Measurements from ENCODE around the gene OR52J3.
A peak's percentile ranks its signal among the peaks of the same experiment; 100 is the strongest.
"Not testable (repeated sequence)": the region's sequence is repeated elsewhere in the genome, so short reads cannot be mapped to it uniquely, and the experiment has no call there.

Gene OR52J3

DNA sequence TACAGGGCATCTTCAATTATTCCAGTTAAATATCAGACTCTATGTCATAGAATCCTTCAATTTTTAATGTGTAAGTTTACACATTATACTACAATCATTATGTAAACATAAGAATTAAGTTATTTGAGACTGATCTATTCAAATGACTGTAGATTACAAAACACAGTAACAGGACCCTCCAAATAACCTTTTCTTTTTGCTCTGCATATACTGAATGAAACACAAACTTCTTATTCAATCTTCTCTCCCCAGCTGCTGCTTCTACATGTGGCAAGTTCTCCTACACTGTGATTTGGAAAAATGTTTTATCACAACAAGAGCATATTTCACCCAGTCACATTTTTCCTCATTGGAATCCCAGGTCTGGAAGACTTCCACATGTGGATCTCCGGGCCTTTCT lies at the start of gene OR52J3:
TSS of gene OR52J3 (plus strand) at position 301 of the 400 bp plus-strand sequence. CDS start at position 301, 0 bp downstream.
- no peak for DNase-seq (ENCODE audit: low spot score)

DNA sequence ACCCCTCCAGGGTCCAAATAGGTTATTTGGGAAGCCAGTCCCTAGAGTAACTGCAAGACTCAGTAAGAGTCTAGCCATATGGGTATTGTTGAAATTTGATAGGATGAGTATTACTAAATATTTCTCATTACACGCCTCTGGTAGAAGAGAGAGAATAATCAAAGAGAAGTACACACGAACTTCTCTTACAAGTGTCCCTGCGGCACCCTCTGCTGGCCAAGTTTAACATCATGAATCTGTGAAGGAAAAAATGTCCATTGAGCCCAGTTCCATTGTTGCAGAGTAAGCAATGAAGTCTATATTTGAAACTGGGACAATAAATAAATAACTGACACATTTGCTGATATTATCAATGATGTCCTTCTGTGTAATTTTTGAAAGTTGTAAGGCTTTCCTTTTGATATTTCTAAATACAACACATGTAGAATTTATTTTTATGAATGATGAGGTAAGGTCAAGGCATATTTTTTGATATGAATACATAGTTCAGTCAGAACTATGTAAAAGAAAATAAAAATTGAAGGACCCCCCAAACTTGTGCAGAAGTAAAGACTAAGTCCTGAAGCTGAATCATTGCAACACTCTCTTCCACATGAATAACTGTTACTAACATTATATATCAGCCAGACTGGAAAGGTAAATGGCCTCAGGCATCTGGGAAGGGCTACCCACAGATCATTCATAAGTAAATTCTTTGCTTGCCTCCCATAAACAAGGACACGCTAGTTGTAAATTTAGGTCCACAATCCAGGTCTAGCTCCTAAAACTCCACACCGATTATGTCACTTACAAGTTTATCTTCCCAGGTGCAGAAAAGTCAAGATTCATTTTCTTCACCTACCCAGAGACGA lies 41.7 kb upstream of the OR52J3 start:
- DNase-seq (ENCODE audit: low spot score), result peak; percentile 57

DNA sequence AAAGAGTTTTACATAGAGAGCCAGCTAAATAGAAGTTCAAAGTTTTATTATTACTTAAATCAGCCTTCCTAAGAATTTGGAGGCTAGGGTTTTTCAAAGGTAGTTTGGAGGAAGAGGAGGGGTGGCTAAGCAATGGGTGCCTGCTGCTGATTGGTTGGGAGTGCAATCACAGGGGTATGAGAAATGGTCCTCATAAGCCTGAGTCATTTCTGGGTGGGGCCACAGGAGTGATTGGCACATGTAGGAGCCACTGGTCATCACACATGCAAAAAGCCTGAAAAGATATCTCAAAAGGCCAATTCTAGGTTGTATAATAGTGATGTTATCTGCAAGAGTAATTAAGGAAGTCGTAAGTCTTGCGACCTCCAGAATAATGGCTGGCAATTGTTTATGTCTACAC lies 38.8 kb upstream of the OR52J3 start:
- DNase-seq (ENCODE audit: low spot score), result no peak

DNA sequence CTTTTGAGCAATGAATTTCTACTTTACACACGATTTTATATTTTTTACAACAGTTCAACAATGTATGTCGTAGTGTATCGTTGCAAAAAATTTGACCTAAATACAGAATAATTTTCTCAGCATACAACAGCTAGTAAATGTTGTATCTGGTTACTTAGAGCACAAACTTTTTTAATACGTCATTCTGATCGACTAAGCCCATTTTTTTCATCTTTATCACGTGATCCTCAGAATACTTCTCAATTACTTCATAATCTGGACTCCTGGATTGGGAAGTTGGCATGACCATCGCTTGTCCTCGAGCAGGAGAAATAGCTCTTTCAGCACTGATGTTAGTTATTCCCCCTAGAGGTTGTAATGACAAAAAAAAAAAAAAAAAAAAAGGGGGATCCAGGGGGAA lies 35.1 kb upstream of the OR52J3 start:
- DNase-seq (ENCODE audit: low spot score), result no peak

DNA sequence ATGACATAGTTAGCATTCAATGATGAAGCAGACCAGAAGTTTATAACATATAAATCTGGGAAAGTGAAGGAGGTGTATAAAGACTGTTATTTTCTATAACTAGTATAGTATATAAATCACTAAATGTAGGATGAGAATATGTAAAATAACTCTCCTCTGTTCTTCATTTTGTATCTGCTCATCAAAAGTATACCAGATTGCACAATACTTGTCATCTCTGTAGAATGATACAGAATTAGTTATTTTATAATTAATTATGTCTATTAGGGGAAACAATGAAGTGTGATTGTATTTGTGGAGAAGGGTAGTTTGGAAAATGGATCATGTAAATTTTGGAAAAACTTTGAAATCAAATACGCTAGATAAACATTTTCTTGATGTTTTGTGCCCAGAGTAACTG lies 33.3 kb upstream of the OR52J3 start:
- DNase-seq (ENCODE audit: low spot score), result no peak

DNA sequence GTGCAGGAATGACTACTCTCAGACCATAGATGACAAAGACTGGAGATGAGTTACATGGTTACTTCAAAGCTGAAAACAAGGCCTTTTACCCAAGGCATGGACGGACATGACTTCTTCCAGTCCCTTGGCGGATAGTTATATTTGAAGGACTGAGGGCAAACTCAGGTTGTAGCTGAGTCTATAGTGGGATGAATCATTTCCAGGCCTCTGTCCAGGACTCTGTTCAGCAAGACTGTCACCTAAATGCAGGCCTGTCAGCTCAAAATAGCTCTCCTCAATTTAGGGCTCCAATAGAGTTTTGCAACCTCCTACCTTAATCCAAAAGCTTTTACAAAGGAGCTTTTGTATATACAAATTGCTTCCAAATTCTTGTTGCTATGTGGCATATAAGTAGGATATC lies 24.3 kb upstream of the OR52J3 start:
- DNase-seq (ENCODE audit: low spot score), result no peak

DNA sequence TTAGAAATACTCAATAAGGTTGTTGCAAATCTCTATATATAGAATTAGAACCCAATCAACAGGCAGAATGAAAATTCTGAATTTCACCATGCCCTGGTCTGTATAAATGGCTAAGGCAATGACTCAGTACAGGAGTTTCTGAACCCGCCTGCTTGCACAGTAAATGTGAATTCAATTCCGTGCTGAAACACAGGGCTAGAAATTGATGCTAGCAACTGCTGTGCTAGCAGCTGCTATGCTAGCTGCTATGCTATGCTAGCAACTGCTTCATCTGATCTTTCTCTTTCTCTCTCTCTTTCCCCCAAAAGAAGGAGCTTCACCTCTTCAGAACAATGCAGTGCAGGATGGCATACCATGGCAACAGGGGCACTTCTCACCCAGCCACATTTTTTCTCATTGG lies 9.7 kb upstream of the OR52J3 start:
- no peak for DNase-seq (ENCODE audit: low spot score)

DNA sequence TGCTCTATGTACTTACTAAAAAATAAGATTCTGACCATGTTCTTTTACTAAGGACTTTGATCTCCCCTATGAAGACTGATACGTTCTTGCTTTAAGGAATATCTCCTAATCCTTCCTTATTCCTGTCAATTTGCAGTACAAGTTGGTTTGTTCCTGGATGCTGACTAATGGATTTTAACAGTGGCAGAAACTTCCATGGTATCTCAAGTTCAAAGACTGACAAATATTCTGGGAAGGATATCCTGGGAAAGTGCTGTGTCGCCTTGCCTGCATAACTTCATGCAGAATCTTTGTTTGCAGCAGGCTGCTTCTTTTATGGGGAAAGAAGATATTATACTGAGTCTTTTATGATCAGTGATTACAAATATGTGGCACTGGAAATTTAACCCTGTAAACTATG lies 8.4 kb upstream of the OR52J3 start:
- no peak for DNase-seq (ENCODE audit: low spot score)

DNA sequence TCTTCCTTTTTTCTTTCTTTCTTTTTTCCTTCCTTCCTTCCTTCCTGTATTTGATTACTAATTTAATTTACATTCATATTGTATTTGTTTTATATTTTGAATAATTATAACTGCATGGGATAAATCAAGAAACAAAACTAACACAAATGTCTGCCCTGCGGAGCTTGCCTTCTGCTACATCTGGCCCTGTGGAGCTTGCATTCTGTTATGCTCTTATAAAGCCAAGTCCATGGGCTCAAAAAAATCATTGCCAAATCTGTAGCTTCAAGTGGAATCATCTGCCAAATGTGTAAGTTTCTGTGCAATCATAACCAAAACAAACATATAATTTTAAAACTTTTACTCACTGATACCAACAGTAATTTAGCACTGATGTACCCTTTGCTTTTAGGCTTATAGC lies 8.0 kb upstream of the OR52J3 start:
- DNase-seq (ENCODE audit: low spot score), result no peak

DNA sequence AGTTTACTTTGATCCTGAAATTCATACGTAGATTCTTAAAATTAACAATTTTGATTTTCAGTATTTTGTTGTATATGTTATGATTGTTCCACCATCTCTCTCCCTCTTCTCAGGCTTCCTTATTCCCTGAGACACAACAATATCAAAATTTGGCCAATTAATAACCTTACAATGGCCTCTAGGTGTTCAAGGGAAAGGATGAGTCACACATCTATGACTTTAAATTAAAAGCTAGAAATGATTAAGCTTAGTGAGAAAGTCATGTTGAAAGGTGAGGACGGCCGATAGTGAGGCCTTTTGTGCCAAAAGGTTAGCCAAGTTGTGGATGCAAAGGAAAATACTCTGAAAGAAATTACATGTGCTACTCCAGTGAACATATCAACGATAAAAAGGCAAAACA lies 5.5 kb upstream of the OR52J3 start:
- DNase-seq (ENCODE audit: low spot score), result no peak

DNA sequence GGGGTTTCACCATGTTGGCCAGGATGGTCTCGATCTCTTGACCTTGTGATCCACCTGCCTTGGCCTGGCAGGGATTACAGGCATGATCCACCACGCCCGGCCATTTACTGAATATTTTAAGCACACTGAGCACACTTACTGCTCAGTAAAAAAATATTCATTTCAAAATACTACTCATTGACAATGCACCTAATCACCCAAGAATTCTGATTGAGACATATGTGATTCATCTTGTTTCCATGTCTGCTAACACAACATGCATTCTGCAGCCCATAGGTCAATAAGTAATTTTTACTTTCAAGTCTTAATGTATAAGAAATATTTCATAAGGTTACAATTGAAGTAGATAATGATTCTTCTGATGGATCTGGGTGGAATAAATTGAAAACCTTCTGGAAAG lies 4.2 kb upstream of the OR52J3 start:
- DNase-seq (ENCODE audit: low spot score), result no peak

DNA sequence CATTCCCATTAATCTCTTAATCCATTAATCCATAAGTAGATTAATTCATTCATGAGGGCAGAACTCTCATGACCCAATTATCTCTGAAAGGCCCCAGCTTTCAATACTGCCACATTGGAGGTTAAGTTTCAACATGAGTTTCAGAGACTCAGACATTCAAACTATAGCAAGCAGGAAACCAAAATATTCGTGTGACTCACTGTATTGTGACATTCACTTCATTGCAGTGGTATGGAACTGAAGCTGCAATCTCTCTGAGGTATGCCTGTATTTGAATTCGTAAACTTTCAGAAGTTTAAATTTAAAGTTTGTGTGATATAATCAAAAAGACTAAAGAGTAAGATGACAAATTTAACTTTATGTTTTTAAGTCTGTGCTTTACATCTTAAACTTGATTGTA lies 2.9 kb upstream of the OR52J3 start:
- peak; percentile 4 for DNase-seq (ENCODE audit: low spot score)

DNA sequence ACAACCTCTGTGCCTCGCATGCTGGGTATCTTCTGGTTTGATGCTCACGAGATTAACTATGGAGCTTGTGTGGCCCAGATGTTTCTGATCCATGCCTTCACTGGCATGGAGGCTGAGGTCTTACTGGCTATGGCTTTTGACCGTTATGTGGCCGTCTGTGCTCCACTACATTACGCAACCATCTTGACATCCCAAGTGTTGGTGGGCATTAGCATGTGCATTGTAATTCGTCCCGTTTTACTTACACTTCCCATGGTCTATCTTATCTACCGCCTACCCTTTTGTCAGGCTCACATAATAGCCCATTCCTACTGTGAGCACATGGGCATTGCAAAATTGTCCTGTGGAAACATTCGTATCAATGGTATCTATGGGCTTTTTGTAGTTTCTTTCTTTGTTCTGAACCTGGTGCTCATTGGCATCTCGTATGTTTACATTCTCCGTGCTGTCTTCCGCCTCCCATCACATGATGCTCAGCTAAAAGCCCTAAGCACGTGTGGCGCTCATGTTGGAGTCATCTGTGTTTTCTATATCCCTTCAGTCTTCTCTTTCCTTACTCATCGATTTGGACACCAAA lies 516 bp downstream of the OR52J3 start:
- no peak for DNase-seq (ENCODE audit: low spot score)

DNA sequence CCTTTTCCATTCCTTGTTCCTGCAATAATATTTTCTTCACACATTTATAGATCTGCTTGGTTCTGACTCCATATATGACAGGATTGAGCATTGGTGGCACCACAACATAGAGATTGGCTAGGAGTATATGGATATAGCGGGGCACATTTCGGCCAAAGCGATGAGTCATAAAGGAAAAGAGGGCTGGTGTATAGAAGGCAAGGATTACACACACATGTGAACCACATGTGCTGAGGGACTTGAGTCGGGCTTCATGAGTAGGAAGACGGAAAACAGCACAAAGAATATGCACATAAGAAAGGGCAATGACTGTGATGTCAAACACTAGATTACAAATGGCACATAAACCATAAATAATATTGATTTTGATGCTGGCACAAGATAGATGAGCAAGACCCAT lies 12.4 kb downstream of the OR52J3 start:
- DNase-seq (ENCODE audit: low spot score), result not testable (repeated sequence)

DNA sequence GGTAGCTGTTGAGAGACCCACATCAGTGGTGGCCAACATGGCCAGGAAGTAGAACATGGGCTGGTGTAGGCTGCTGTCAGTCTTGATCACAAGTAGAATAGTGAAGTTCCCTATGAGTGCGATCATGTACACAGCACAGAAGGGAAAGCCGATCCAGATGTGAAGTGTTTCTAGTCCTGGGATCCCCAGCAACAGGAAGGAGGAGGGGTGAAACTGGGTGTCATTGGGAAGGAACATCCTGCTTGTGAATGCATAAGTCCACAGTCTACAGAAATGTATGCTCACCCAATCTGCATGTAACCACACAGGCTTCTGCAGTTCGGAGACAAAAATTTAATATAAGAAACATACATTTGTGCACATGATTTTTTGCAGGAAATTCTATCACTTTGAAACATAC lies 13.1 kb downstream of the OR52J3 start, which contains the start of gene OR52E2:
TSS of gene OR52E2 (minus strand) at position 237 of the 400 bp plus-strand sequence. CDS start at position 237, 0 bp downstream.
- DNase-seq (ENCODE audit: low spot score), result no peak

DNA sequence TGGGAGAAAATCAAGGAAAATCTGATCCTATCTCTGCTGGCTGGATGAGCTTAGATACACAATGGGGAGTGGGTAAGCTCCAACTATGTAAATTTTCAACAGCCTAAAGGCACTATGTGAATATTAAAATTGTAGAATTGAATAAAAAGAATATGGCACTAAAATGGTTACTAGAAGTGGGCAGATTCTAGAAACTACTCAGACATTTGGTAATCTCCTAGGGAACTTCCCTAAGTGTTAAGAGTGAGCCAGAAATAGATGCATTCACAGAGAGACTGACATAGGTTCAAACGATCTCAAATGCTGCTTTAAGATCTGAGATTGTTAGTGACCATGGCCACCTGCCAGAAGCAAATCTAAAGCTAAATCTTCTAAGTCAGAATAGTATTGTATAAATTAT lies 18.7 kb downstream of the OR52J3 start:
- DNase-seq (ENCODE audit: low spot score), result no peak

DNA sequence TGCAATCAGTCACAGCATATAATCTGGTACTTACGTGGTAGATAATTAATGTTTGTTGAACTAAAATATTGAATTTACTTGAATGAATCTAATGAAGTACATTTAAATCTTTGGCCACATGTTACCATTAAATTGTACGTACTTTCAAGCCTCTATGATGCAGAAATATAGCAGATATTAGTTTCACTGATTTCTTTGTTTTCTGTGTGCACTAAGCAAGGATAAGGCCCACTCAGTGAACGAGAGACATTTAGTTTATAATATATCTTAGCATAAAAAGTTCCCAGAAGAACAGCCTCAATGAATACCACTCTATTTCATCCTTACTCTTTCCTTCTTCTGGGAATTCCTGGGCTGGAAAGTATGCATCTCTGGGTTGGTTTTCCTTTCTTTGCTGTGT lies 22.9 kb downstream of the OR52J3 start, which contains the start of gene OR52E1:
TSS of gene OR52E1 (plus strand) at position 301 of the 400 bp plus-strand sequence.
- DNase-seq (ENCODE audit: low spot score), result no peak

DNA sequence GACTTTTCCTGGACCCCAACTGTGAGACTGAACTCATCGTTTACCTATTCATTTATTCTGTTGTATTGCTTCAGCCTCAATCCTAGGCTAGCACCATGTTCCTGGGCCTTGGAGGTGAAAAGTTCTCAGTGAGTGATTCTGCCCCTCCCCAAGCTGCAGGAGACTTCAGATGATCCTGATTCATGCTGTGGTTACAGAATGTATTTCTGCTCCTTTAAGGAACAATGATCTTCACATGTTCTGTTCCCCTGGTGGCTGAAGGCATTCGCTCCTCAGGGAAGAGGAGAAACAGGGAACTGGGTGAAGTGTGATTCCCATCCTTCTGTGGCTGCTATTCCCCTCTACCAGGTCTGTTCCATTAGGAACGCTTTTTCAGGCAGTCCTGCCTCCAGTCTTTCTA lies 25.5 kb downstream of the OR52J3 start:
- no peak for DNase-seq (ENCODE audit: low spot score)

DNA sequence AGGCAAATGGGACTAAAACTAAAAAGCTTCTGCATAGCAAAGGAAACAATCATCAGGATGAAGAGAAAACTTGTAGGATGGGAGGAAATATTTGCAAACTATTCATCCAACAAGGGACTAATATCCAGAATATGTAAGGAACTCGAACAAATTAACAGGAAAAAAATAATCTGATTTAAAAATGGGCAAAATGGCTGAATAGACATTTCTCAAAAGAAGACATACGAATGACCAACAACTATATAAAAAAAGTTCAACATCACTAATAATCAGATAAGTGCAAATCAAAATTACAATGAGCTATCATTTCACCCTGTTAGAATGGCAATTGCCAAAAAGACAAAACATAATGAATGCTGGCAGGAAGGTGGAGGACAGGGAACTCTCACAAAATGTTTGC lies 35.1 kb downstream of the OR52J3 start:
- no peak for DNase-seq (ENCODE audit: low spot score)

DNA sequence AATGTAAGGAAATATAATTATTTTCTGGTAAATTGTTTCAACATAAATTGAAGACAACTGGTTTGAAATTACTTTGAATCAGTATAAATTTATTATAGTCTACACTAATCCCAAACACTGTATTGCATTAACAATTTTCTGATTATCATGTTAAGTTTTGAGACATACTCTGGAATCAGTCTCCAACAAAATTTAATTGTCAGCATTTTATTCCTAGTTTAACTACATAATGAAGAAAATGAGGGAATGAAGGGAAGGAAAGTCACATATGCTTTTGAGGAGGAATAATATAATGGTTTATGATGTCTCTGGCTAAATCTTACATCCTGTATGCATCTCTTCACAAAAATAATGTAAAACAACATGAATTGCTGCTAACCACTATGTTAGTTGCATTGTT lies 37.3 kb downstream of the OR52J3 start:
- no peak for DNase-seq (ENCODE audit: low spot score)

DNA sequence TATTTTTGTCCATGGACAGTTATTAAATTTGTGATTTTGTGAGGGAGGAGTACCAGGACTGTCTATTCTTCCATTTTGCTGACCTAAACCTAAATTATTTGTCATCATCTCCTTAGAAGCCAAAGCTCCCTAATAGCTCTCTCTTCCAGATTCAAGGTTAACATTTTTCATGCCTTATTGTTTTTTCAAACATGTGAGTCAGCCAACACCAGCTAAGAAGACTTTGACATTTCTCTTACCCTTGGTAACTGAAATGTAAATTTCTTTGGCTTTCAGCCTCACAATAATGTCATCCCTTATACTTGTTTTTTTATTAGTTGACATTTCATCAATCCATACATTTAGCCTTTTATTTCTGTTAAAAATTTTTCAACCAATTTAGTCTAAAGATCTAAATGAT lies 42.2 kb downstream of the OR52J3 start:
- no peak for DNase-seq (ENCODE audit: low spot score)

DNA sequence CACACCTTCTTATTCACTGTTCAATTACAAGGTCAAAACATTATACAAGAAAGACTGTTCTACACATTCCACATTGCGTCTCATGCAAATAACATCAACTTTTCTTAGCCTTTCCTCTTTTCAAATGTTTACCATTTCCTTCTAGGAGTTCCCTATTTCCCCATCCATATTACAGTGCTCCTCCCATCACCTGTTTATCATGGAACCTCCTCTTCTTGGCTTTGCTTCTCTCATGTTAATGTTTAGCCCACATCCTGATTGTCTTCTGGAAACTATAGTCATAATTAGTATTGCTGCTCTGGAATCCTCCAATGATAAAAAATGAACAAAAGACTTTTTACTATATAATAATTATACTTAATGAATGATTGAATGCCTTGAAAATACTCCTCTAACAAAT lies 44.3 kb downstream of the OR52J3 start:
- no peak for DNase-seq (ENCODE audit: low spot score)

DNA sequence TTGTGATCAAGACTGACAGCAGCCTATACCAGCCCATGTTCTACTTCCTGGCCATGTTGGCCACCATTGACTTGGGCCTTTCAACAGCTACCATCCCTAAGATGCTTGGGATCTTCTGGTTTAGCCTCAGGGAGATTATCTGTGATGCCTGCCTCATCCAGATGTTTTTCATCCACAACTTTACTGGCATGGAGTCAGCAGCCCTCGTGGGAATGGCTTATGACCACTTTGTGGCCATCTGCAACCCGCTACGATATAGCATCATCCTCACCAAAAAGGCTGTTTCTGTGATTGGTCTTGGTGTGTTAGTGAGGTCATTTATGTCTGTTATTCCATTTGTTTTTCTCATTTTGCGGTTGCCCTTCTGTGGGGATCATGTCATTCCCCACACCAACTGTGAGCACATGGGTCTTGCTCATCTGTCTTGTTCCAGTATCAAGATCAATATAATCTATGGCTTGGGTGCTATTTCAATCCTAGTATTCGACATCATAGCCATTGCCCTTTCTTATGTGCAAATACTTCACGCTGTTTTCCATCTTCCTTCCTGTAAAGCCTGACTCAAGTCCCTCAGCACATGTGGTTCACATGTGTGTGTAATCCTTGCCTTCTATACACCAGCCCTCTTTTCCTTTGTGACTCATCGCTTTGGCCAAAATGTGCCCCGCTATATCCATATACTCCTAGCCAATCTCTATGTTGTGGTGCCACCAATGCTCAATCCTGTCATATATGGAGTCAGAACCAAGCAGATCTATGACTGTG lies 46.7 kb downstream of the OR52J3 start:
- no peak for DNase-seq (ENCODE audit: low spot score)

All from GM03348 (cell line).